K562 (cell line): ENCODE results near the gene KDM4C. TPM values are rescaled to one million over a fixed set of nuclear protein-coding genes. Genes with fewer than 3 reads are reported as not detected.

Experiments
- ATAC-seq: fragments of 200-7000 bp; cut with Tn5 transposase; 3 replicates; pipeline ENCODE4 v1.9.1; 2020; ENCODE audit warnings: moderate library complexity
- BruUV-seq: library from RNA; stranded (reverse); fragments of 400-500 nt; replicated peaks from 2 replicates; lab custom pipeline; 2021; lab: Mats Ljungman, UMichigan
- CTCF ChIA-PET: fragments of 300-600 bp; formaldehyde crosslinking; extraction: SDS; loops from one replicate; lab custom pipeline; 2021; ENCODE audit warnings: low intra/inter-chr PET ratio; lab: Yijun Ruan, JAX
- POLR2A ChIA-PET: fragments of 300-600, 350-650 bp; sonication (Branson Sonifier 250); formaldehyde crosslinking; extraction: SDS; loops from one replicate; lab custom pipeline; 2021; ENCODE audit warnings: antibody characterized with exemption, inconsistent platforms; lab: Yijun Ruan, JAX
- DNase-seq, 4 experiments: peaks; one replicate each; pipeline versions ENCODE4 v3.0.0 to v3.0.0-alpha.2; 2011 to 2018; ENCODE audit warnings: low spot score in 3 of 4, mixed read lengths in 3 of 4; ENCODE audit errors: extremely low read depth in 1 of 4
- FAIRE-seq: peaks from 2 replicates; lab custom pipeline; 2011; peaks lifted over from hg19 to GRCh38; lab: Jason Lieb, UNC
- H2AFZ ChIP-seq: 2 replicates; pipeline ENCODE4 v1.6.0; 2011; ENCODE audit warnings: low read depth, low read length, control low read depth, inconsistent platforms
- H3K27ac ChIP-seq: fragments of 200-600 bp; 3 replicates; pipeline ENCODE4 v1.8.0; 2011; ENCODE audit warnings: low read depth, mild to moderate bottlenecking, control low read depth, inconsistent platforms, low read length, moderate library complexity, mixed read lengths; ENCODE audit errors: extremely low read depth
- H3K27me3 ChIP-seq, 2 experiments: fragments of 300-600 bp in 1 of 2; 2 replicates in 1 of 2; 3 replicates in 1 of 2; pipeline versions ENCODE4 v1.6.0 to v1.8.0; 2011; ENCODE audit warnings: inconsistent platforms in 2 of 2, low read length in 2 of 2, mild to moderate bottlenecking in 1 of 2, mixed read lengths in 1 of 2, moderate library complexity in 1 of 2; ENCODE audit not compliant: control insufficient read depth in 2 of 2, insufficient read depth in 2 of 2
- H3K36me3 ChIP-seq: fragments of 300-600 bp; 3 replicates; pipeline ENCODE4 v1.8.0; 2011; ENCODE audit warnings: mild to moderate bottlenecking, low read length, inconsistent platforms; ENCODE audit not compliant: control insufficient read depth, insufficient read depth
- H3K4me1 ChIP-seq, 2 experiments: fragments of 200-600 bp in 1 of 2; replicated peaks in 1 of 2; 2 replicates in 1 of 2; 3 replicates in 1 of 2; pipeline versions ENCODE4 v1.5.1 to v1.8.0; 2011; ENCODE audit warnings: inconsistent platforms in 2 of 2, low read length in 2 of 2, mild to moderate bottlenecking in 1 of 2, mixed read lengths in 1 of 2, moderate library complexity in 1 of 2; ENCODE audit not compliant: control insufficient read depth in 2 of 2, insufficient read depth in 2 of 2
- H3K4me2 ChIP-seq: 2 replicates; pipeline ENCODE4 v1.6.1; 2011; ENCODE audit warnings: low read length, control low read depth, inconsistent platforms, mixed read lengths; ENCODE audit not compliant: insufficient read depth
- H3K4me3 ChIP-seq: fragments of 200-600 bp; sonication (generic), shearing (Covaris generic); 2 replicates; pipeline ENCODE4 v1.5.1; 2016; ENCODE audit warnings: control low read depth, inconsistent platforms
- H3K79me2 ChIP-seq: fragments of 200-600 bp; 3 replicates; pipeline ENCODE4 v1.8.0; 2011; ENCODE audit warnings: low read length, inconsistent platforms; ENCODE audit not compliant: control insufficient read depth, insufficient read depth
- H3K9ac ChIP-seq, 2 experiments: 2 replicates each; pipeline versions ENCODE4 v1.6.0 to v1.6.1; 2011; ENCODE audit warnings: low read depth in 2 of 2, low read length in 2 of 2, control low read depth in 1 of 2, inconsistent platforms in 1 of 2, mild to moderate bottlenecking in 1 of 2, mixed read lengths in 1 of 2; ENCODE audit not compliant: insufficient read depth in 1 of 2
- H3K9me1 ChIP-seq: one replicate; pipeline ENCODE4 v1.6.0; 2011; ENCODE audit warnings: inconsistent platforms, mild to moderate bottlenecking, low read length, moderate library complexity; ENCODE audit not compliant: control insufficient read depth, insufficient read depth
- H3K9me3 ChIP-seq: replicated peaks from 2 replicates; pipeline ENCODE4 v1.5.1; 2011; ENCODE audit warnings: low read depth, low read length, inconsistent platforms; ENCODE audit not compliant: control insufficient read depth, insufficient read depth
- H4K20me1 ChIP-seq: replicated peaks from 2 replicates; pipeline ENCODE4 v1.6.1; 2011; ENCODE audit warnings: low read length, inconsistent platforms, mixed read lengths; ENCODE audit not compliant: control insufficient read depth, insufficient read depth
- TCF7 ChIP-seq: sonication (generic); IDR thresholded peaks from 2 replicates; pipeline ENCODE4 v1.6.1; 2016; ENCODE audit warnings: antibody characterized with exemption, borderline replicate concordance
- ZNF124 ChIP-seq: sonication (generic); formaldehyde crosslinking; IDR thresholded peaks from 2 replicates; pipeline ENCODE4 v1.8.1; 2022; ENCODE audit warnings: missing genetic modification reagents
- WGBS: fragments of 100-300 bp; shearing (Covaris generic); methylation state at CpG from one replicate; pipeline ENCODE4 v1.1.6; 2016; ENCODE audit warnings: low coverage, mixed read lengths; ENCODE audit not compliant: insufficient coverage; ENCODE audit errors: missing lambda C conversion rate; 5-methylcytosine and 5-hydroxymethylcytosine counted together
- in situ Hi-C: fragments of 300-500 bp; cut with MboI; formaldehyde crosslinking; loops from 4 replicates; pipeline ENCODE4 v1.15.0; 2018; ENCODE audit warnings: inconsistent platforms, mixed read lengths
- intact Hi-C: fragments of 100-400 bp; cut with micrococcal nuclease; formaldehyde crosslinking; loops from 2 replicates; pipeline ENCODE4 v1.14.2; 2022
- polyA plus RNA-seq, 8 experiments: library from polyadenylated mRNA; depleted of rRNA in 4 of 8; stranded (reverse) in 5 of 8; unstranded in 3 of 8; fragments of >200 nt; fragmentation: Nextera tagmentation in 2 of 8; fragmentation: Illumina TruSeq in 1 of 8; extraction: Ambion mirVana in 2 of 8; extraction: Trizol in 1 of 8; gene quantifications; 2 replicates each; pipeline versions ENCODE4 v1.2.1 to v1.2.3, GENCODE V29; 2011 to 2014; ENCODE audit warnings: inconsistent platforms in 1 of 8, missing spikeins in 1 of 8
- total RNA-seq, 7 experiments: library from RNA; depleted of rRNA in 6 of 7; stranded (reverse); fragments of >200 nt in 6 of 7; fragmentation: Illumina TruSeq in 2 of 7; extraction: Trizol in 2 of 7; gene quantifications; 2 replicates each; pipeline versions ENCODE4 v1.2.1 to v1.2.3, GENCODE V29; 2011 to 2021; ENCODE audit warnings: low replicate concordance in 1 of 7
- TF ChIP-seq, protein P1 (sequence below): sonication (generic); formaldehyde crosslinking; IDR thresholded peaks from 2 replicates; pipeline ENCODE4 v1.8.1; 2023; ENCODE audit warnings: mild to moderate bottlenecking, missing genetic modification reagents
- TF ChIP-seq, protein P2 (sequence below): IDR thresholded peaks from 2 replicates; pipeline ENCODE4 v1.6.1; 2011; ENCODE audit warnings: borderline replicate concordance, low read depth, mild to moderate bottlenecking, moderate library complexity, low read length; ENCODE audit not compliant: insufficient read depth, poor library complexity, severe bottlenecking
- TF ChIP-seq, protein P3 (sequence below), 2 experiments: IDR thresholded peaks; 2 replicates each; pipeline ENCODE4 v1.6.1; 2012; ENCODE audit warnings: improper control_type of control experiment in 2 of 2, low read depth in 2 of 2, low read length in 2 of 2, borderline replicate concordance in 1 of 2

The KDM4C gene
- total and polyA plus RNA-seq, 9 of the 15 experiments (the other 6 are each of a cell fraction or from before 2014, with no cell fraction given), result 5.4 to 17.0 (median 12.6) TPM

DNA sequence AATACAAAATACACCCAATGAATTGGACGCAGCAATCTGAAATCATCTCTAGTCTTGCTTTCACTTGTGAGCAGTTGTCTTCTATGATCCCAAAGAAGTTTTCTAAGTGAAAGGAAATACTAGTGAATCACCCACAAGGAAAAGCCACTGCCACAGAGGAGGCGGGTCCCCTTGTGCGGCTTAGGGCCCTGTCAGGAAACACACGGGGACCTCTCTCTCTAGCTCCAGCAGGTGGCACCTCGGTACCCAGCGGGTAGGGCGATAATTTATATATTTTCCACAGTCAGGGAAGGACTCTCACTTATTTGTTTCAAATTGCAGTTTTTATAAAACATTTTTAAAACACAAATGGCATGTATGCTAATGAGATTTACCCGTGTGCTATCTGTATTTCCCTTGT, 417.1 kb downstream of the KDM4C start:
- Histone ChIP-seq H3K4me3 (no peak overlapping the region), H3K9ac (no peak overlapping the region), H3K4me2 (no peak overlapping the region), H3K27me3 (no peaks in the 10 kb centered on the region), H3K27ac (no peak overlapping the region), H3K79me2 (no peaks in the 10 kb centered on the region), H2AFZ (no peak overlapping the region), H3K9me3 (no peaks in the 10 kb centered on the region), H3K9me1 (no peaks in the 10 kb centered on the region), H3K36me3 (no peaks in the 10 kb centered on the region), H3K4me1 (peaks cover 0 to 6% of the 10 kb centered on the region in 2 experiments; a peak in 3 of 5 replicates), H4K20me1 (no peaks in the 10 kb centered on the region)
- no peak for DNase-seq
- no peak for ATAC-seq
- no TSS peak for BruUV-seq
- in situ Hi-C loops, result loop anchor here (25.0 kb wide), 1 partner anchor 263 kb away; no protein-coding TSS in a partner anchor
- WGBS, result 90% methylated on average over 8 of the region's 8 CpGs
- intact Hi-C loops, result loop anchor here (5.0 kb wide), 1 partner anchor 123 kb away; no protein-coding TSS in a partner anchor
- no peak for FAIRE-seq
- no peak for TF ChIP-seq ZNF124
- no peak for TF ChIP-seq TCF7
- TF ChIP-seq, protein P1, sequence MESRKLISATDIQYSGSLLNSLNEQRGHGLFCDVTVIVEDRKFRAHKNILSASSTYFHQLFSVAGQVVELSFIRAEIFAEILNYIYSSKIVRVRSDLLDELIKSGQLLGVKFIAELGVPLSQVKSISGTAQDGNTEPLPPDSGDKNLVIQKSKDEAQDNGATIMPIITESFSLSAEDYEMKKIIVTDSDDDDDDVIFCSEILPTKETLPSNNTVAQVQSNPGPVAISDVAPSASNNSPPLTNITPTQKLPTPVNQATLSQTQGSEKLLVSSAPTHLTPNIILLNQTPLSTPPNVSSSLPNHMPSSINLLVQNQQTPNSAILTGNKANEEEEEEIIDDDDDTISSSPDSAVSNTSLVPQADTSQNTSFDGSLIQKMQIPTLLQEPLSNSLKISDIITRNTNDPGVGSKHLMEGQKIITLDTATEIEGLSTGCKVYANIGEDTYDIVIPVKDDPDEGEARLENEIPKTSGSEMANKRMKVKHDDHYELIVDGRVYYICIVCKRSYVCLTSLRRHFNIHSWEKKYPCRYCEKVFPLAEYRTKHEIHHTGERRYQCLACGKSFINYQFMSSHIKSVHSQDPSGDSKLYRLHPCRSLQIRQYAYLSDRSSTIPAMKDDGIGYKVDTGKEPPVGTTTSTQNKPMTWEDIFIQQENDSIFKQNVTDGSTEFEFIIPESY (CRISPR knock-in tag), result 0 out of 2 replicates have a peak, but pooled peaks have one; percentile 30
- TF ChIP-seq, protein P2, sequence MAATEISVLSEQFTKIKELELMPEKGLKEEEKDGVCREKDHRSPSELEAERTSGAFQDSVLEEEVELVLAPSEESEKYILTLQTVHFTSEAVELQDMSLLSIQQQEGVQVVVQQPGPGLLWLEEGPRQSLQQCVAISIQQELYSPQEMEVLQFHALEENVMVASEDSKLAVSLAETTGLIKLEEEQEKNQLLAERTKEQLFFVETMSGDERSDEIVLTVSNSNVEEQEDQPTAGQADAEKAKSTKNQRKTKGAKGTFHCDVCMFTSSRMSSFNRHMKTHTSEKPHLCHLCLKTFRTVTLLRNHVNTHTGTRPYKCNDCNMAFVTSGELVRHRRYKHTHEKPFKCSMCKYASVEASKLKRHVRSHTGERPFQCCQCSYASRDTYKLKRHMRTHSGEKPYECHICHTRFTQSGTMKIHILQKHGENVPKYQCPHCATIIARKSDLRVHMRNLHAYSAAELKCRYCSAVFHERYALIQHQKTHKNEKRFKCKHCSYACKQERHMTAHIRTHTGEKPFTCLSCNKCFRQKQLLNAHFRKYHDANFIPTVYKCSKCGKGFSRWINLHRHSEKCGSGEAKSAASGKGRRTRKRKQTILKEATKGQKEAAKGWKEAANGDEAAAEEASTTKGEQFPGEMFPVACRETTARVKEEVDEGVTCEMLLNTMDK, result peak; percentile 65
- TF ChIP-seq, protein P3, sequence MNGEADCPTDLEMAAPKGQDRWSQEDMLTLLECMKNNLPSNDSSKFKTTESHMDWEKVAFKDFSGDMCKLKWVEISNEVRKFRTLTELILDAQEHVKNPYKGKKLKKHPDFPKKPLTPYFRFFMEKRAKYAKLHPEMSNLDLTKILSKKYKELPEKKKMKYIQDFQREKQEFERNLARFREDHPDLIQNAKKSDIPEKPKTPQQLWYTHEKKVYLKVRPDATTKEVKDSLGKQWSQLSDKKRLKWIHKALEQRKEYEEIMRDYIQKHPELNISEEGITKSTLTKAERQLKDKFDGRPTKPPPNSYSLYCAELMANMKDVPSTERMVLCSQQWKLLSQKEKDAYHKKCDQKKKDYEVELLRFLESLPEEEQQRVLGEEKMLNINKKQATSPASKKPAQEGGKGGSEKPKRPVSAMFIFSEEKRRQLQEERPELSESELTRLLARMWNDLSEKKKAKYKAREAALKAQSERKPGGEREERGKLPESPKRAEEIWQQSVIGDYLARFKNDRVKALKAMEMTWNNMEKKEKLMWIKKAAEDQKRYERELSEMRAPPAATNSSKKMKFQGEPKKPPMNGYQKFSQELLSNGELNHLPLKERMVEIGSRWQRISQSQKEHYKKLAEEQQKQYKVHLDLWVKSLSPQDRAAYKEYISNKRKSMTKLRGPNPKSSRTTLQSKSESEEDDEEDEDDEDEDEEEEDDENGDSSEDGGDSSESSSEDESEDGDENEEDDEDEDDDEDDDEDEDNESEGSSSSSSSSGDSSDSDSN (IDR thresholded peaks at IDR 0.05; ENCODE audit: borderline replicate concordance in 1 of 2, low read depth in 2 of 2, low read length in 2 of 2), result no peak
- CTCF ChIA-PET, result no interaction called here
- POLR2A ChIA-PET, result interaction anchor here (0.9 kb wide), 1 partner anchor 9 kb away, joined by 3 read pairs; no protein-coding TSS in a partner anchor
